HG03469 (cell line): ENCODE measurements around the gene LMBRD2.
"Not testable (repeated sequence)": the region's sequence is repeated elsewhere in the genome, so short reads cannot be mapped to it uniquely, and the experiment has no call there.

Source experiments
- ATAC-seq: cut with Tn5 transposase; IDR thresholded peaks from one replicate; pipeline ENCODE4 v1.9.1; 2021; ENCODE audit warnings: mild to moderate bottlenecking, moderate library complexity, moderate number of reproducible peaks; ENCODE audit not compliant: unreplicated experiment

Gene LMBRD2

DNA sequence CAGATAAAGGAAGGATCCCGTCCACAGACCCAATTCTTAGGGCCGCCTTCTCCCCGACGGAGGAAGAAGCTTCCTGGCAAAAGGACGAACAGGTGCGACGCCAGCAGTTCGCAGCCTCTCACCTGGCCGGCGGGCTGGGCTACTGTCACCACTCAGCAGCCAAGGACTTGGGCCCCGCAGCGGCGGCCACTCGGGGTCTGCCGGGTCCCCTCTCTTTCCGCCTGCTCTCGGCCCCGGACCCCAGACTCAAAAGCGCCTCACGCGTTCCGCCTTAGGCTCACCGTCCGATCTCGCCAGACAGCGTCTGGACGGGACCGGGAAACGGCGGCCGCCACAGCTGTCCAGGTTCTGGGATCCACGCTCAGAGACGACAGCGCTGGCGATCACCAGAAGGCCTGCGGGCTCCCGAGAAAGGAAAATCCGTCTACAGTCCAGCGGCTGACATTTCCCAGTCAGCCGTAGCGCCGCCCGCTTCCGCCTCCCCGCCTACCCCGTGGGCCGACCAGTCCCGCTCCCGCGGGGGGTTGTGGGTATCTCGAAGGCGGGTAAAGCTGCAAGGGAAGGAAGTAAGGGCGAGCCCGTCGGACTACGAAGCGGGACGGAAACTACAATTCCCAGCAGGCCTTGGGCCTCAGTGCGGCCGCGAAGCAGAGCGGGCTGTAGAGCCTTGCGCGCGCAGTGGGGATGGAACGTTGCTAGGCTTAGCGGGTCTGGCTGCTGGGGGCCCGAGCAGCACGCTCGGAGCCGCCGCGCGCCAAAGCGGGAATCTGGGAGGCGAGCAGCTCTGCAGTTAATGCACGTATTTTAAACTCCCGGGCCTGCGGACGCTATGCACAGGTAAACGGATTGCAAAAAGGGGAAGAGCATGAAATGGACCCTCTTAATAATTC, at the start of gene LMBRD2, which contains the start of gene SKP2:
Gene LMBRD2, minus strand, starts transcription at position 454 of the 890 bp plus-strand sequence. CDS start 8,538 bp downstream, outside the sequence.
Gene SKP2, plus strand, starts transcription at position 678 of the 890 bp plus-strand sequence. Its CDS starts 152 bp downstream, at position 830.
- ATAC-seq, result peak; percentile 98

DNA sequence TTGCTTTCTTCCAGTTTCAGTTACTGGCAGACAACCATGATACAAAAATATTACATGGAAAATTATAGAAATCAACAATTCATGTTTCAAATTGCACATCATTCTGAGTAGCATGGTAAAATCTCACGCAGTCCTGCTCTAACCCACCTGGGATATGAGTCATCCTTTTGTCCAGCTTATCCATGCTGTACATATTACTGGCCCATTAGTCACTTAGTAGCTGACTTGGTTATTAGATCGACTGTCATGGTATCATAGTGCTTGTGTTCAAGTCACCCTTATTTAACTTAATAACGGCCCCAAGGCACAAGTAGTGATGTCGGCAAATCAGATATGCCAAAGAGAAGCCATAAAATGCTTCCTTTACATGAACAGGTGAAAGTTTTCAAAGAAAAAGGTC, 48.8 kb upstream of the LMBRD2 start:
- ATAC-seq, result no peak

DNA sequence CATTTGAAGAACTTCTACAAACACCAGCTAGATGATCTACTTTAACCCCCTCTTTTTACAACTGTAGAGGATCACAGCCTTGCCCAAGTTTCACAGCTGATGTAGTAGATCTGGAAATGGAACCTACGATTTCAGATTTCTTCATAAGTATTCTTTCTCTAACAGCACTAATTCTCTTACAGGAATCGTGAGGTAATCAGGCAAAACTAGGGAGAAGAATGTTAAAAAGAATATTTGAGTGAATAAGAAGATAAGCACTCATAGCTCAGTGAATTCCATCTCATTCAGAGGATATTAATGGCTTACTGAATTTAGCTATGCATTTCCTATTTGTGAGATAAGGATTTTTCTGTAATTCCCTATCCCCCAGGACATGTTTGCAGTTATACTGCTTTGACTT, 47.9 kb upstream of the LMBRD2 start:
- no peak for ATAC-seq

GRCh38 chr5:36198783-36199182, 47.1 kb upstream of the LMBRD2 start:
- not testable (repeated sequence) for ATAC-seq

DNA sequence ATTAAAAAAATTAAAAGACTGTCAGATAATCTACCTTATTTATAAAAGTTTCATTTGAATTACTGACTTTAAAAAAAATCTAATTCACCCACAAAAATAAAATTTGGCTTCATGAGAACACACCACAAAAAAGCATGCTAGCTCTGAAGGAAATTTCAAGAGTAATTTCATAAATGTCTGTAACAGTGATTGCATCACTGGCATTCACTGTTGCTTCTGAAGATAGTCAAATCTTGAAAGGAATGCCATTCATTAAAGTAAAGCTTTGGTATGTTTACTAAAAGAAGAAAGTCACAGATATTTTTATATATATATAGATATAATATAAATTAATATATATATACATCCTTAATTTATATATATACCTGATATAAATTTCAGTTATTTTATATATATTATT, 46.6 kb upstream of the LMBRD2 start:
- ATAC-seq, result no peak

GRCh38 chr5:36193746-36194145, 42.1 kb upstream of the LMBRD2 start:
- ATAC-seq, result no peak

DNA sequence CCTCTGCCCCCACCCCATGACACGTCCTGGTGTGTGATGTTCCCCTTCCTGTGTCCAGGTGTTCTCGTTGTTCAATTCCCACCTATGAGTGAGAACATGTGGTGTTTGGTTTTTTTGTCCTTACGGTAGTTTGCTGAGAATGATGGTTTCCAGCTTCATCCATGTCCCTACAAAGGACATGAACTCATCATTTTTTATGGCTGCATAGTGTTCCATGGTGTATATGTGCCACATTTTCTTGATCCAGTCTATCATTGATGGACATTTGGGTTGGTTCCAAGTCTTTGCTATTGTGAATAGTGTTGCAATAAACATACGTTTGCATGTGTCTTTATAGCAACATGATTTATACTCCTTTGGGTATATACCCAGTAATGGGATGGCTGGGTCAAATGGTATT, 32.7 kb upstream of the LMBRD2 start:
- not testable (repeated sequence) for ATAC-seq

- ATAC-seq, result no peak
Measured at GRCh38 chr5:36181774-36182173, 30.1 kb upstream of the LMBRD2 start.

DNA sequence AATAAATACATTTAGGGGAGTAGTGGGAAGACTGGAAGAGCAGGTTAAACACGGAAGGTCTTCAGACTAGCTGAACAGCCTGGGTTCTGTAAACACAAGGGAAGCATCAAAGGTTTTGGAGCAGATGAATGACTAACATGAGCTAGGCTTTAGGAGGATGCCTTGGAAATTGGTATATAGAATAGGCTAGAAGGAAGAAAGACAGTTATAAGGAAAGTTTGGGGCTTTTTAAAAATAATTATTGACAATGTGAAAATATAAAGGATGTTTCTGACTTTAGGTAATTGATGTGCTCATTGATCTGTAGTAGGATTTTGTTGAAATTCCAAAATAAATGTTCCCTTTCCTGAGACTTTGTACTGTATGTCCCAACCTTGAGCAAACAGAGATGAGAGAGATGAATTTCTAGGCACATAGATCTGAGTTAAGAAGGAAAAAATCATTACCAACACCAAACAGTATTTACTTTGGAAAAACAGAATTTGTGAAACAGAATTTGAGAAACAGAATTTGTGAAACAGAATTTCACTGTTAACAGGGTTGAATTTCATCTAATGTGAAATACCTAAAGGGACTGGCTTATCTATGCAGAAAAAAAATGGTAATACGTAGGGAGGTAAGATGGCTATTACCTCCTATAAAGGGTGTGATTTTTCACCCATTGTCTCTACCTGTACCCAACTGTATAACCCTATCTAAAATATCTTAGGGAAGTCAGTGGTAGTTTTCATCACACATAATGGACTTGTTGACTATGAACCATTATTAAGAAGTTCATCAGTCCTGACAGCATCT, 29.1 kb upstream of the LMBRD2 start:
- no peak for ATAC-seq

DNA sequence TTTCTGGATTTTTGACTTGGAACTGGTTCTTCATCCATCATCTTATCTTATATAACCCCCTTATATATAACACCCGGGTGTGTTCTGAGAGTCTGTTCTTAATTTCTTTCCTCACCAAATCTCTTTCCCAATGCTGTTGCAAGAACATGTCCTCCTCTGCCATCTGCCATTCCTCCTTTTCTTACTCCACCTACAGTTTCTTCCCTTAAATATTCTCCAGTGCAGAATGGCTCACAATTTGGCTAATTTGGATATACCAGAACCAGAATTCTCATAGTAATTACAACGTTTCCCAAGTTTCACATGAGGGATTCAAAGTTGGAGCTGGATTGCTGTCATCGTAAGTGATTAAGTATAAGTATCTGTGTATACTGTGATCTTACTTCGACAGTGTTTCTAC, 28.3 kb upstream of the LMBRD2 start:
- ATAC-seq, result no peak

- ATAC-seq, result no peak
Measured at GRCh38 chr5:36178524-36178890, 26.8 kb upstream of the LMBRD2 start.

GRCh38 chr5:36177715-36178523, 26.2 kb upstream of the LMBRD2 start:
- ATAC-seq, result no peak

GRCh38 chr5:36177154-36177553, 25.5 kb upstream of the LMBRD2 start:
- peak; percentile 94 for ATAC-seq

- ATAC-seq, result no peak
Measured at GRCh38 chr5:36175043-36175442, 23.4 kb upstream of the LMBRD2 start.

GRCh38 chr5:36174119-36174518, 22.4 kb upstream of the LMBRD2 start:
- no peak for ATAC-seq

- ATAC-seq, result no peak
Measured at GRCh38 chr5:36173426-36173825, 21.7 kb upstream of the LMBRD2 start.

DNA sequence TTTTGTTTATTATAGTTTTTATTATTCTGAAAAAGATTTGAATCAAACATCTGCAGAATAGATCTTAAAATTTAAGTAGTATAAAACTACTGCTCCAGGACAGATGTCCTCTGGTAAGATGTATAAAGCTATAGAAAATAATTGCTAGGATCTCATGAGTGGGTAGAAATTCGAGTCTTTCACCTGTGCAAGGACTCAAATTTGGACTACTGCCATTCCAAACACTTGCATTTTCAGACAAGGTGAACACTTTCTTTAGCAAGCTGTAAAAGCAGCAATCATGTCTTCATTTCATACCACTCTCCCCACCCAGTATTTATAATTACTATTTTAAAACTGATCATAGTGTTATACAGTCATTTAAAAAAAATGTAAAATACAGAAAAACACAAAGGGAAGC, 20.9 kb upstream of the LMBRD2 start:
- ATAC-seq, result no peak

- ATAC-seq, result no peak
Measured at GRCh38 chr5:36170832-36171424, 19.2 kb upstream of the LMBRD2 start.

GRCh38 chr5:36168737-36169136, 17.1 kb upstream of the LMBRD2 start:
- ATAC-seq, result no peak

GRCh38 chr5:36164461-36164860, 12.8 kb upstream of the LMBRD2 start:
- ATAC-seq, result no peak
